Measurements from ENCODE around the gene SLC29A3.

DNA sequence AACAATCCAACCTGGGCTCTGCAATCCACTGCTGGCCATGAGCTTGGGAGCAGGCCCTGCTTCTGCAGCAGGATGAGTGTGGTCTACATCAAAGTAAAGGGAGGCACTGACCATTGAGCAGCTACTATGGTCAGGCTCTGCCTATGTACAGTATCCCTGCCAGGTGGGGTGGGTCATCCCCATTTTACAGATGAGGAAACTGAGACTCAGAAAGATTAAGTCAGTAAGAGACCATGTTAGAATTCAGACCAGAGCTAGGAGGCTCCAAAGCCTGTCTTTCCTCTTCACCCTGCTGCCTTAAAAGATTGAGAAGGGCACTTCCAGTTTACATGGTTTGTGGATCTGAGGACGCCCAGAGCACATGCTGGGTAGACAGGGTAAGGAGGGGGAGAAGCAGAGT lies 50.5 kb downstream of the SLC29A3 start:
- TF ChIP-seq, protein P1, sequence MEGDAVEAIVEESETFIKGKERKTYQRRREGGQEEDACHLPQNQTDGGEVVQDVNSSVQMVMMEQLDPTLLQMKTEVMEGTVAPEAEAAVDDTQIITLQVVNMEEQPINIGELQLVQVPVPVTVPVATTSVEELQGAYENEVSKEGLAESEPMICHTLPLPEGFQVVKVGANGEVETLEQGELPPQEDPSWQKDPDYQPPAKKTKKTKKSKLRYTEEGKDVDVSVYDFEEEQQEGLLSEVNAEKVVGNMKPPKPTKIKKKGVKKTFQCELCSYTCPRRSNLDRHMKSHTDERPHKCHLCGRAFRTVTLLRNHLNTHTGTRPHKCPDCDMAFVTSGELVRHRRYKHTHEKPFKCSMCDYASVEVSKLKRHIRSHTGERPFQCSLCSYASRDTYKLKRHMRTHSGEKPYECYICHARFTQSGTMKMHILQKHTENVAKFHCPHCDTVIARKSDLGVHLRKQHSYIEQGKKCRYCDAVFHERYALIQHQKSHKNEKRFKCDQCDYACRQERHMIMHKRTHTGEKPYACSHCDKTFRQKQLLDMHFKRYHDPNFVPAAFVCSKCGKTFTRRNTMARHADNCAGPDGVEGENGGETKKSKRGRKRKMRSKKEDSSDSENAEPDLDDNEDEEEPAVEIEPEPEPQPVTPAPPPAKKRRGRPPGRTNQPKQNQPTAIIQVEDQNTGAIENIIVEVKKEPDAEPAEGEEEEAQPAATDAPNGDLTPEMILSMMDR (conservative IDR thresholded peaks at IDR 0.05; ENCODE audit: low read depth in 2 of 2) = no peak
- TF ChIP-seq, protein P2, sequence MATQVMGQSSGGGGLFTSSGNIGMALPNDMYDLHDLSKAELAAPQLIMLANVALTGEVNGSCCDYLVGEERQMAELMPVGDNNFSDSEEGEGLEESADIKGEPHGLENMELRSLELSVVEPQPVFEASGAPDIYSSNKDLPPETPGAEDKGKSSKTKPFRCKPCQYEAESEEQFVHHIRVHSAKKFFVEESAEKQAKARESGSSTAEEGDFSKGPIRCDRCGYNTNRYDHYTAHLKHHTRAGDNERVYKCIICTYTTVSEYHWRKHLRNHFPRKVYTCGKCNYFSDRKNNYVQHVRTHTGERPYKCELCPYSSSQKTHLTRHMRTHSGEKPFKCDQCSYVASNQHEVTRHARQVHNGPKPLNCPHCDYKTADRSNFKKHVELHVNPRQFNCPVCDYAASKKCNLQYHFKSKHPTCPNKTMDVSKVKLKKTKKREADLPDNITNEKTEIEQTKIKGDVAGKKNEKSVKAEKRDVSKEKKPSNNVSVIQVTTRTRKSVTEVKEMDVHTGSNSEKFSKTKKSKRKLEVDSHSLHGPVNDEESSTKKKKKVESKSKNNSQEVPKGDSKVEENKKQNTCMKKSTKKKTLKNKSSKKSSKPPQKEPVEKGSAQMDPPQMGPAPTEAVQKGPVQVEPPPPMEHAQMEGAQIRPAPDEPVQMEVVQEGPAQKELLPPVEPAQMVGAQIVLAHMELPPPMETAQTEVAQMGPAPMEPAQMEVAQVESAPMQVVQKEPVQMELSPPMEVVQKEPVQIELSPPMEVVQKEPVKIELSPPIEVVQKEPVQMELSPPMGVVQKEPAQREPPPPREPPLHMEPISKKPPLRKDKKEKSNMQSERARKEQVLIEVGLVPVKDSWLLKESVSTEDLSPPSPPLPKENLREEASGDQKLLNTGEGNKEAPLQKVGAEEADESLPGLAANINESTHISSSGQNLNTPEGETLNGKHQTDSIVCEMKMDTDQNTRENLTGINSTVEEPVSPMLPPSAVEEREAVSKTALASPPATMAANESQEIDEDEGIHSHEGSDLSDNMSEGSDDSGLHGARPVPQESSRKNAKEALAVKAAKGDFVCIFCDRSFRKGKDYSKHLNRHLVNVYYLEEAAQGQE (IDR thresholded peaks at IDR 0.05; ENCODE audit: unreplicated experiment) = no peak
- TF ChIP-seq JUNB (IDR thresholded peaks at IDR 0.05; ENCODE audit: unreplicated experiment) (no peak), EZH2 (IDR thresholded peaks at IDR 0.05; ENCODE audit: low read depth, unreplicated experiment) (no peak), EZH2phosphoT487 (IDR thresholded peaks at IDR 0.05; ENCODE audit: unreplicated experiment) (no peak), POLR2AphosphoS5 (IDR thresholded peaks at IDR 0.05; ENCODE audit: low read depth) (no peak), NANOG (IDR thresholded peaks at IDR 0.05; ENCODE audit: borderline replicate concordance) (no peak), STAT1 (IDR thresholded peaks at IDR 0.05; ENCODE audit: unreplicated experiment) (no peak), CREB1 (CRISPR knock-in tag; IDR thresholded peaks at IDR 0.05; ENCODE audit: low read depth) (no peak), ZNF331 (CRISPR knock-in tag; IDR thresholded peaks at IDR 0.05; ENCODE audit: low read depth) (no peak), ZNF114 (CRISPR knock-in tag; IDR thresholded peaks at IDR 0.05) (no peak)
- TF ChIP-seq, protein P3, sequence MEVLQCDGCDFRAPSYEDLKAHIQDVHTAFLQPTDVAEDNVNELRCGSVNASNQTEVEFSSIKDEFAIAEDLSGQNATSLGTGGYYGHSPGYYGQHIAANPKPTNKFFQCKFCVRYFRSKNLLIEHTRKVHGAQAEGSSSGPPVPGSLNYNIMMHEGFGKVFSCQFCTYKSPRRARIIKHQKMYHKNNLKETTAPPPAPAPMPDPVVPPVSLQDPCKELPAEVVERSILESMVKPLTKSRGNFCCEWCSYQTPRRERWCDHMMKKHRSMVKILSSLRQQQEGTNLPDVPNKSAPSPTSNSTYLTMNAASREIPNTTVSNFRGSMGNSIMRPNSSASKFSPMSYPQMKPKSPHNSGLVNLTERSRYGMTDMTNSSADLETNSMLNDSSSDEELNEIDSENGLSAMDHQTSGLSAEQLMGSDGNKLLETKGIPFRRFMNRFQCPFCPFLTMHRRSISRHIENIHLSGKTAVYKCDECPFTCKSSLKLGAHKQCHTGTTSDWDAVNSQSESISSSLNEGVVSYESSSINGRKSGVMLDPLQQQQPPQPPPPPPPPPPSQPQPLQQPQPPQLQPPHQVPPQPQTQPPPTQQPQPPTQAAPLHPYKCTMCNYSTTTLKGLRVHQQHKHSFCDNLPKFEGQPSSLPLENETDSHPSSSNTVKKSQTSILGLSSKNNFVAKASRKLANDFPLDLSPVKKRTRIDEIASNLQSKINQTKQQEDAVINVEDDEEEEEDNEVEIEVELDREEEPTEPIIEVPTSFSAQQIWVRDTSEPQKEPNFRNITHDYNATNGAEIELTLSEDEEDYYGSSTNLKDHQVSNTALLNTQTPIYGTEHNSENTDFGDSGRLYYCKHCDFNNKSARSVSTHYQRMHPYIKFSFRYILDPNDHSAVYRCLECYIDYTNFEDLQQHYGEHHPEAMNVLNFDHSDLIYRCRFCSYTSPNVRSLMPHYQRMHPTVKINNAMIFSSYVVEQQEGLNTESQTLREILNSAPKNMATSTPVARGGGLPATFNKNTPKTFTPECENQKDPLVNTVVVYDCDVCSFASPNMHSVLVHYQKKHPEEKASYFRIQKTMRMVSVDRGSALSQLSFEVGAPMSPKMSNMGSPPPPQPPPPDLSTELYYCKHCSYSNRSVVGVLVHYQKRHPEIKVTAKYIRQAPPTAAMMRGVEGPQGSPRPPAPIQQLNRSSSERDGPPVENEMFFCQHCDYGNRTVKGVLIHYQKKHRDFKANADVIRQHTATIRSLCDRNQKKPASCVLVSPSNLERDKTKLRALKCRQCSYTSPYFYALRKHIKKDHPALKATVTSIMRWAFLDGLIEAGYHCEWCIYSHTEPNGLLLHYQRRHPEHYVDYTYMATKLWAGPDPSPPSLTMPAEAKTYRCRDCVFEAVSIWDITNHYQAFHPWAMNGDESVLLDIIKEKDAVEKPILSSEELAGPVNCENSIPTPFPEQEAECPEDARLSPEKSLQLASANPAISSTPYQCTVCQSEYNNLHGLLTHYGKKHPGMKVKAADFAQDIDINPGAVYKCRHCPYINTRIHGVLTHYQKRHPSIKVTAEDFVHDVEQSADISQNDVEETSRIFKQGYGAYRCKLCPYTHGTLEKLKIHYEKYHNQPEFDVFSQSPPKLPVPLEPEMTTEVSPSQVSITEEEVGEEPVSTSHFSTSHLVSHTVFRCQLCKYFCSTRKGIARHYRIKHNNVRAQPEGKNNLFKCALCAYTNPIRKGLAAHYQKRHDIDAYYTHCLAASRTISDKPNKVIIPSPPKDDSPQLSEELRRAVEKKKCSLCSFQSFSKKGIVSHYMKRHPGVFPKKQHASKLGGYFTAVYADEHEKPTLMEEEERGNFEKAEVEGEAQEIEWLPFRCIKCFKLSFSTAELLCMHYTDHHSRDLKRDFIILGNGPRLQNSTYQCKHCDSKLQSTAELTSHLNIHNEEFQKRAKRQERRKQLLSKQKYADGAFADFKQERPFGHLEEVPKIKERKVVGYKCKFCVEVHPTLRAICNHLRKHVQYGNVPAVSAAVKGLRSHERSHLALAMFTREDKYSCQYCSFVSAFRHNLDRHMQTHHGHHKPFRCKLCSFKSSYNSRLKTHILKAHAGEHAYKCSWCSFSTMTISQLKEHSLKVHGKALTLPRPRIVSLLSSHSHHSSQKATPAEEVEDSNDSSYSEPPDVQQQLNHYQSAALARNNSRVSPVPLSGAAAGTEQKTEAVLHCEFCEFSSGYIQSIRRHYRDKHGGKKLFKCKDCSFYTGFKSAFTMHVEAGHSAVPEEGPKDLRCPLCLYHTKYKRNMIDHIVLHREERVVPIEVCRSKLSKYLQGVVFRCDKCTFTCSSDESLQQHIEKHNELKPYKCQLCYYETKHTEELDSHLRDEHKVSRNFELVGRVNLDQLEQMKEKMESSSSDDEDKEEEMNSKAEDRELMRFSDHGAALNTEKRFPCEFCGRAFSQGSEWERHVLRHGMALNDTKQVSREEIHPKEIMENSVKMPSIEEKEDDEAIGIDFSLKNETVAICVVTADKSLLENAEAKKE (CRISPR knock-in tag; IDR thresholded peaks at IDR 0.05) = no peak

All from GM23338 (cell line).